ENCODE data around the gene RHOH. TPM values are rescaled to one million over a fixed set of nuclear protein-coding genes. Genes with fewer than 3 reads are reported as not detected.

Gene RHOH
- total RNA-seq, 6 experiments from 2014 or later: not detected

DNA sequence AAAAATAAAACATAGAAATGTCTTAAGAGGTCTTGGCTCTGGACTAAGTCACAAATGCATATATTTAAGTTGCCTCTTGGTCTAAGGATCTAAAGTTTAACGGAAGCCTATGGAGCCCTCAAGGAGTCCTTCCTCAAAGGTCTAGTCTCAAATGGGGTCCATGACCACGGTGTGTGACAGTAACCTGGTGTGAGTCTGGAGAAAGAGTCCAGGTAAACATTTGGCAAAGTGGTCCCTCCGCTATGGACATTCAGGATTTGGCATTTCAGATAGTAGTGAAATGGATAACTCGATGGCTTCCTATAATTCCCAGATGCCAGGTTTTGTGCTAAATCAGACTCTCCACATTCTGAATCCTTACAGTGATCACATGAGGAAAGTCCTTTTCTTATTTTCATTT is 44.2 kb downstream of the RHOH start:
- DNase-seq: no peak
- Mint-ChIP-seq H3K9me3 (no peaks in the 10 kb centered on the region), H3K27me3 (ENCODE audit: insufficient read depth) (peaks cover 29% of the 10 kb centered on the region), H3K4me1 (ENCODE audit: low read depth) (peaks cover 18% of the 10 kb centered on the region), H3K27ac (no peak overlapping the region), H3K4me3 (no peak overlapping the region), H3K36me3 (ENCODE audit: low read depth) (no peaks in the 10 kb centered on the region)
- TF ChIP-seq, protein P1, sequence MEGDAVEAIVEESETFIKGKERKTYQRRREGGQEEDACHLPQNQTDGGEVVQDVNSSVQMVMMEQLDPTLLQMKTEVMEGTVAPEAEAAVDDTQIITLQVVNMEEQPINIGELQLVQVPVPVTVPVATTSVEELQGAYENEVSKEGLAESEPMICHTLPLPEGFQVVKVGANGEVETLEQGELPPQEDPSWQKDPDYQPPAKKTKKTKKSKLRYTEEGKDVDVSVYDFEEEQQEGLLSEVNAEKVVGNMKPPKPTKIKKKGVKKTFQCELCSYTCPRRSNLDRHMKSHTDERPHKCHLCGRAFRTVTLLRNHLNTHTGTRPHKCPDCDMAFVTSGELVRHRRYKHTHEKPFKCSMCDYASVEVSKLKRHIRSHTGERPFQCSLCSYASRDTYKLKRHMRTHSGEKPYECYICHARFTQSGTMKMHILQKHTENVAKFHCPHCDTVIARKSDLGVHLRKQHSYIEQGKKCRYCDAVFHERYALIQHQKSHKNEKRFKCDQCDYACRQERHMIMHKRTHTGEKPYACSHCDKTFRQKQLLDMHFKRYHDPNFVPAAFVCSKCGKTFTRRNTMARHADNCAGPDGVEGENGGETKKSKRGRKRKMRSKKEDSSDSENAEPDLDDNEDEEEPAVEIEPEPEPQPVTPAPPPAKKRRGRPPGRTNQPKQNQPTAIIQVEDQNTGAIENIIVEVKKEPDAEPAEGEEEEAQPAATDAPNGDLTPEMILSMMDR (IDR thresholded peaks at IDR 0.05): no peak

DNA sequence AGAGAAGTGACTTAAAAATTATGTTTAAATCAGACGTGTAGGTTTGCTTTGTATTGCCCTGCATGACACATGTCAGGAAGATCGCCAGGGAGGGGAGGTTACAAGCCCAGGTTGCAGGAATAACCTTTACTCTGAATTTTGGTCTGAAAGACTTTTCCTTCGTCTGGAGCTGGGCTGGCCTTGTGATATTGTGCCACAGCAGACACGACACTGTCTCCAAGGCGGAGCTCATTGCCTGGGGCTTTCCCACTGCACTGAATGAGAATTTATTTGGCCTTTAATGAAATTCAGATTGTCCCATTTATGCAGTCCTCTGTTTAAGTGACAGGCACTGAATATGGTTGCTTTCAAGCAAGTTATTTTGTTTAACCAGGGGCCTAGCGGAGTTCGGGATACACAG is 45.1 kb downstream of the RHOH start:
- Mint-ChIP-seq H3K9me3 (no peaks in the 10 kb centered on the region), H3K36me3 (ENCODE audit: low read depth) (no peaks in the 10 kb centered on the region), H3K4me3 (no peak overlapping the region), H3K27ac (no peak overlapping the region), H3K4me1 (ENCODE audit: low read depth) (peaks cover 18% of the 10 kb centered on the region), H3K27me3 (ENCODE audit: insufficient read depth) (peaks cover 34% of the 10 kb centered on the region)
- no peak for DNase-seq
- TF ChIP-seq, protein P1 (IDR thresholded peaks at IDR 0.05): no peak

DNA sequence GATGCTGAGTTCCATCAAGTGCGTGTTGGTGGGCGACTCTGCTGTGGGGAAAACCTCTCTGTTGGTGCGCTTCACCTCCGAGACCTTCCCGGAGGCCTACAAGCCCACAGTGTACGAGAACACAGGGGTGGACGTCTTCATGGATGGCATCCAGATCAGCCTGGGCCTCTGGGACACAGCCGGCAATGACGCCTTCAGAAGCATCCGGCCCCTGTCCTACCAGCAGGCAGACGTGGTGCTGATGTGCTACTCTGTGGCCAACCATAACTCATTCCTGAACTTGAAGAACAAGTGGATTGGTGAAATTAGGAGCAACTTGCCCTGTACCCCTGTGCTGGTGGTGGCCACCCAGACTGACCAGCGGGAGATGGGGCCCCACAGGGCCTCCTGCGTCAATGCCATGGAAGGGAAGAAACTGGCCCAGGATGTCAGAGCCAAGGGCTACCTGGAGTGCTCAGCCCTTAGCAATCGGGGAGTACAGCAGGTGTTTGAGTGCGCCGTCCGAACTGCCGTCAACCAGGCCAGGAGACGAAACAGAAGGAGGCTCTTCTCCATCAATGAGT is 46.6 kb downstream of the RHOH start:
- TF ChIP-seq, protein P1 (IDR thresholded peaks at IDR 0.05): no peak
- H3K27ac Mint-ChIP-seq: no peak overlapping the region
- H3K27me3 Mint-ChIP-seq (ENCODE audit: insufficient read depth): peaks cover 35% of the 10 kb centered on the region
- H3K9me3 Mint-ChIP-seq: no peaks in the 10 kb centered on the region
- peaks cover 18% of the 10 kb centered on the region for H3K4me1 Mint-ChIP-seq (ENCODE audit: low read depth)
- no peaks in the 10 kb centered on the region for H3K36me3 Mint-ChIP-seq (ENCODE audit: low read depth)
- no peak for DNase-seq
- no peak overlapping the region for H3K4me3 Mint-ChIP-seq

DNA sequence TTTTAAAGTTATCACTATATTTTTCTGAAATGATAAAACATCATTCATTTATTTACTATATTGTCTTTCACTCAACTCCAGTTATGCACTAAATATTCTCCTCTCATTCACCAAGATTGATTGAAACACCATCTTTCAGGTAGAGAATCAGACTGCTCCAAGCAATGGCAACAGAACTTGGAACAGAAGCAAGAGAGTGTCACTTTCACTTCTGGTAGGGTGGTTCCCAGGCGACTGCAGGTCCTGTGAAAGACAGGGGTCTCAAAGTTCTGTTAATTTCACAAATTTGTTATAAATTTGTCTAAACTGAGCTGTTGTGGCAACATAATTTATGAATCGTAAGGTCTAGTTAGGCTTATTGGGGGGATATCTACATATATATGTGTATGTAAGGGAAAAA is 47.8 kb downstream of the RHOH start:
- H3K4me3 Mint-ChIP-seq: no peak overlapping the region
- no peaks in the 10 kb centered on the region for H3K9me3 Mint-ChIP-seq
- H3K27ac Mint-ChIP-seq: no peak overlapping the region
- peaks cover 31% of the 10 kb centered on the region for H3K27me3 Mint-ChIP-seq (ENCODE audit: insufficient read depth)
- TF ChIP-seq, protein P1 (IDR thresholded peaks at IDR 0.05): no peak
- H3K4me1 Mint-ChIP-seq (ENCODE audit: low read depth): peaks cover 18% of the 10 kb centered on the region
- no peaks in the 10 kb centered on the region for H3K36me3 Mint-ChIP-seq (ENCODE audit: low read depth)
- DNase-seq: no peak

DNA sequence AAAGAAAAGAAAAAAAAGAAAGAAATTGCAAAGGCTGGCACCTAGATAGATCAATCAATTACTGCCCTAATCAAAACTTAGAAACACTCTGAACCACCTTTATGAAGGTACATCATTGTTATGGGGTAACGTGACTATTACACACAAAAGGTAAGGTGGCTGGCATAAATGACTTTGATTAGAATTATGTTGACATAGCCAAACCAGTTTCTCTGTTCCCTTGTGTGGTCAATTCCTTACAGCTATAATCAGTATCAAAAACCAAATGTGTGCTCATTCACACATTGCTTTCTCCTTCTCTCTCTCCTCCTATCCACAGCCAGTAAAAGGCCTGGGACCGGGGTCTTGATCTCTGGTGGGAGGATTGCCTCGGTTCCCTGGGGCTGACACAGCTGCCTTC is 48.7 kb downstream of the RHOH start:
- Mint-ChIP-seq H3K27ac (no peak overlapping the region), H3K4me3 (no peak overlapping the region), H3K27me3 (ENCODE audit: insufficient read depth) (peaks cover 26% of the 10 kb centered on the region), H3K36me3 (ENCODE audit: low read depth) (no peaks in the 10 kb centered on the region), H3K4me1 (ENCODE audit: low read depth) (peaks cover 11% of the 10 kb centered on the region), H3K9me3 (no peaks in the 10 kb centered on the region)
- no peak for DNase-seq
- TF ChIP-seq, protein P1 (IDR thresholded peaks at IDR 0.05): no peak
